Mucosa of stomach (tissue), 1 donor: ENCODE results near the gene GUK1.
"Not testable (repeated sequence)": the region's sequence is repeated elsewhere in the genome, so short reads cannot be mapped to it uniquely, and the experiment has no call there.

Experiments
- H3K27me3 ChIP-seq: one replicate; pipeline ENCODE4 v1.7.0; 2013; ENCODE audit warnings: mild to moderate bottlenecking, low read length; ENCODE audit not compliant: control insufficient read depth, insufficient read depth
- H3K36me3 ChIP-seq: one replicate; pipeline ENCODE4 v1.7.0; 2013; ENCODE audit warnings: low read length; ENCODE audit not compliant: control insufficient read depth, insufficient read depth
- H3K4me1 ChIP-seq: one replicate; pipeline ENCODE4 v1.7.0; 2013; ENCODE audit warnings: mild to moderate bottlenecking, low read length; ENCODE audit not compliant: control insufficient read depth, insufficient read depth
- H3K4me3 ChIP-seq: one replicate; pipeline ENCODE4 v1.7.0; 2013; ENCODE audit warnings: low read length
- H3K9ac ChIP-seq: one replicate; pipeline ENCODE4 v1.7.0; 2013; ENCODE audit warnings: mild to moderate bottlenecking, low read length, moderate library complexity
- H3K9me3 ChIP-seq: one replicate; pipeline ENCODE4 v1.7.0; 2013; ENCODE audit warnings: mild to moderate bottlenecking, low read length, moderate library complexity; ENCODE audit not compliant: control insufficient read depth
- donor health status: Pancreatic carcinoma.

GUK1 gene

GRCh38 chr1:228182296-228183030 is 42.4 kb downstream of the GUK1 start:
- no peaks in the 10 kb centered on the region for H3K9me3 ChIP-seq
- H3K27me3 ChIP-seq: no peaks in the 10 kb centered on the region
- H3K4me3 ChIP-seq: no peak overlapping the region
- no peaks in the 10 kb centered on the region for H3K36me3 ChIP-seq
- H3K9ac ChIP-seq: no peak overlapping the region
- no peaks in the 10 kb centered on the region for H3K4me1 ChIP-seq

DNA sequence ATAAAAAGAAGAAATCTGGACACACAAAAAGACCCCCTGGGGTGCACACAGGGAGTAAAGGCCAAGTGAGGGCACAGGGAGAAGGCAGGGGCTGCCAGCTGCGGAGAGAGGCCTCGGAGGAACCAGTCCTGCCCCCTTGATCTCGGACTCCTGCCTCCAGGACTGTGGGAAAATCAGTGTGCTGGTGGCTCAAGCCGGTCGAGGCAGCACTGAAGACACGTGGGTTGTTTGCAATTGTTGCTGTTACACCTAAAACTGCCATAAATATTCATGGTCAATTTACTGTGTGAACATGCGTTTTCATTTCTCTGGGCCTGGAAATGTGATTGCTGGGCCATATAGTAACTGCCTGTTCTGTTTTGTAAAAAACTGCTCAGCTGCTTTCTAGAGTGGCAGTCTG is 44.1 kb downstream of the GUK1 start:
- H3K4me1 ChIP-seq: no peaks in the 10 kb centered on the region
- H3K4me3 ChIP-seq: no peak overlapping the region

DNA sequence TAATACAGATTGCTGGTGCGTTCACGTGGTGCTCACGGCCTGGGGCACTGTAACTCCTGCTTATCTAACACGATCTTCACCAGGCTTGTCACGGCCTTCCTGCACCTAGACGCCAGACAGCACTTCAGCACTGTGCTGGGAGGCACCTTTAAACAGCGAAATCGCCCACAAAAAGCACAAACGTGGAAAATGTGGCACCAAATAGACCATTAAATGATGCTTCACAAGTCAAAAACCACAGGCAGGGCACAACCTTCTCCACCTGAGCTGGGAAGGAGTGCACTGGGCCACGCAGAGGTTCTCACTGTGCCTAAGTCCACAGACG is 45.5 kb downstream of the GUK1 start:
- Histone ChIP-seq H3K9me3 (no peaks in the 10 kb centered on the region), H3K27me3 (no peaks in the 10 kb centered on the region), H3K4me1 (no peaks in the 10 kb centered on the region), H3K4me3 (no peak overlapping the region), H3K36me3 (no peaks in the 10 kb centered on the region), H3K9ac (no peak overlapping the region)

More for the DNA sequence above, 44.1 kb downstream of the GUK1 start:
- no peaks in the 10 kb centered on the region for H3K36me3 ChIP-seq
- no peak overlapping the region for H3K9ac ChIP-seq
- H3K9me3 ChIP-seq: no peaks in the 10 kb centered on the region
- H3K27me3 ChIP-seq: no peaks in the 10 kb centered on the region

GRCh38 chr1:228188249-228188648 is 48.2 kb downstream of the GUK1 start:
- H3K9ac ChIP-seq, H3K27me3 ChIP-seq, H3K9me3 ChIP-seq, H3K36me3 ChIP-seq, H3K4me3 ChIP-seq, H3K4me1 ChIP-seq: not testable (repeated sequence)

- Histone ChIP-seq H3K36me3 (no peaks in the 10 kb centered on the region), H3K9me3 (no peaks in the 10 kb centered on the region), H3K4me1 (no peaks in the 10 kb centered on the region), H3K4me3 (no peak overlapping the region), H3K27me3 (no peaks in the 10 kb centered on the region), H3K9ac (no peak overlapping the region)
Observed at GRCh38 chr1:228190182-228190581, 50.1 kb downstream of the GUK1 start.

DNA sequence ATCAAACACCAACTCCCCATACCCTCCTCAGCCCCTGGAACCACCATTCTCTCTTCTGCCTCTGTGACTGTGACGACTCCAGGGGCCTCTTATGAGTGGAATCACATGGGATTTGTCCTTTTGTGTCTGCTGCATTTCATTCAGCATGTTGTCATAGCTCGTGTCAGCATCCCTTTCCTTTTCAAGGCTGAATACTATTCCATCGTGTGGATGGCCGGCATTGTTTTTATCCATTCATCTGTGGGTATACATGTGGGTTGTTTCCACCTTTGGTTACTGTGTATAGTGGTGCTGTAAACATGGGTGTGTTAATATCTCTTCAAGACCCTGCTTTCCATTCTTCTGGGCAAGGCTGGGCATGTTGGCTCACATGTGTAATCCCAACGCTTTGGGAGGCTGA is 50.7 kb downstream of the GUK1 start:
- Histone ChIP-seq H3K9ac (no peak overlapping the region), H3K36me3 (no peaks in the 10 kb centered on the region), H3K9me3 (no peaks in the 10 kb centered on the region), H3K4me1 (no peaks in the 10 kb centered on the region), H3K4me3 (no peak overlapping the region), H3K27me3 (no peaks in the 10 kb centered on the region)

DNA sequence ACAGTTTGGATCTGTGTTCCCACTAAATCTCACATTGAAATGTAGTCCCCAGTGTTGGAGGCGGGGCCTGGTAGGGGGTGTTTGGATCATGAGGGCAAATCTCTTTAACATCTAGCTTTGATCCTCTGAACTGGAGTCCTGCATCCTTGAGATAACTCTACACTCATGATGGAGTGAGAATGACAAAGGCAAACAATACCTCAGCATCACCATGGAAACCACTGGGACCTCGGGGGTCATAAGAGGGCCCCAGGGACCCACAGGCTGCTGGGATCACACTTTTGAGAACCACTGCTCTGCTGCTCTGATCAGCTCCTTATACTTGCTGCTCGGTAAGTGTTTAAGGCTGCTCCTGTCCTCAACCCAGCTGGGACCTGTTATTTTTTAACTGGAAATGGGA is 54.4 kb downstream of the GUK1 start:
- H3K4me3 ChIP-seq: no peak overlapping the region
- no peak overlapping the region for H3K9ac ChIP-seq
- no peaks in the 10 kb centered on the region for H3K9me3 ChIP-seq
- no peaks in the 10 kb centered on the region for H3K4me1 ChIP-seq
- H3K36me3 ChIP-seq: no peaks in the 10 kb centered on the region
- H3K27me3 ChIP-seq: no peaks in the 10 kb centered on the region

DNA sequence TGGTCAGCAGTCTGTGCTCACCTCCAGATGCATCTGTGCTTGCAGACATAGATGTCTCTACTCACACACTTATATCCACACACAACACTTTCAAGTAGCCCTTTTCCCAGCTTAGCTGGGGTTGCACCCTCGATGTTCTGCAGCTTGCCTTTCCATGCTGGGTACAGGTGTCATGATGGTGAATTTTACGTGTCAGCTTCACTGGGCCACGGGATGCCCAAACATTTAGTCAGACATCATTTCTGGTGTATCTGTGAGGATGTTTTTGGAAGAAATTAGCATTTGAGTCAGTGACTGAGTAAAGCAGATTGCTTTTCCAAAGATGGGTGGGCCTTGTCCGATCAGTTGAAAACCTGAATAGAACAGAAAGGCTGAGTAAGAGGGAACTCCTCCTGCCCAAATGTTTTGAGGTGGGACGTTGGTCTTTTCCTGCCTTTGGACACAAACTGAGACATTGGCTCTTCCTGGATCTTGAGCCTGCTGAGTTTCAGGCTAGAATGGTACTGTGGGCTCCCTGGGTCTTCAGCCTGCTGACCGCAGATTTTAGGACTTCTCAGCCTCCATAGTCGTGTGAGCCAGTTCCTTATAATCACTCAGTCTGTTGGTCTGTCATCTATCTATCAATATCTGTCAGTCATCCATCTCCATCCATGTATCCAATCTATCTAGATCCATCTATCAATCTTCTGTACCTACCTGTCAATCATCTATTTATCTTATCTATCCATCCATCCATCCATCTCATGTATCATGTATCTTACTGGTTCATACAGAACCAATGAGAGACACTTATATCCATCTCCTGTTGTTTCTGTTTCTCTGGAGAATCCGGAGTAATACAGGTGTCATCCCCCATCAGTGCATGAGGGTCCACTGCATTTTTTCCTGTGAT is 55.1 kb downstream of the GUK1 start:
- H3K4me3 ChIP-seq: no peak overlapping the region
- no peaks in the 10 kb centered on the region for H3K4me1 ChIP-seq
- no peaks in the 10 kb centered on the region for H3K27me3 ChIP-seq
- H3K9me3 ChIP-seq: no peaks in the 10 kb centered on the region
- H3K36me3 ChIP-seq: no peaks in the 10 kb centered on the region
- H3K9ac ChIP-seq: no peak overlapping the region

GRCh38 chr1:228197555-228198147 is 57.6 kb downstream of the GUK1 start:
- H3K4me3 ChIP-seq: no peak overlapping the region
- no peaks in the 10 kb centered on the region for H3K36me3 ChIP-seq
- no peaks in the 10 kb centered on the region for H3K4me1 ChIP-seq
- H3K9ac ChIP-seq: no peak overlapping the region
- H3K9me3 ChIP-seq: no peaks in the 10 kb centered on the region
- H3K27me3 ChIP-seq: no peaks in the 10 kb centered on the region
